ENCODE results near the gene CDC25B.

DNA sequence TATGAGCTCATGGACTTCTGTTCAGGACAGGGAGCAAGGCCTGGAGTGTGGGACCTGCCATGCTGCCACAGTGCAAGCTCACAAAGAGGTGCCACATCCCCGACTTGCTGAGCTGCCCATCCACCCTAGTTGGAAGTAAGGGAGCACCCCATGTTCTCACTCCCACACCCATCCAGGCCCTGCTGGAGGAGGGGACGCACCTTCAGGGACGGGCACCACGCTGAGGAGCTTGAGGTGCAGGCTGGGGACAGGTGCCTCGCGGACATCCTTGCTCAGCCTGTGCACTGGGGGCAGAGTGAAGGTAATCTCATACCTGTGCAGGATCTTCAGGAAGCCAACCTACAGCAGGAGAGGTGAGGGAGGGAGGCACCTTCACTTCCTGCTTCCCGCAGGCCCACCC, 40.8 kb upstream of the CDC25B start:
- TF ChIP-seq TAF1 (IDR thresholded peaks at IDR 0.05; ENCODE audit: borderline replicate concordance, low read depth, low read length), result no peak
- TF ChIP-seq, protein P1, sequence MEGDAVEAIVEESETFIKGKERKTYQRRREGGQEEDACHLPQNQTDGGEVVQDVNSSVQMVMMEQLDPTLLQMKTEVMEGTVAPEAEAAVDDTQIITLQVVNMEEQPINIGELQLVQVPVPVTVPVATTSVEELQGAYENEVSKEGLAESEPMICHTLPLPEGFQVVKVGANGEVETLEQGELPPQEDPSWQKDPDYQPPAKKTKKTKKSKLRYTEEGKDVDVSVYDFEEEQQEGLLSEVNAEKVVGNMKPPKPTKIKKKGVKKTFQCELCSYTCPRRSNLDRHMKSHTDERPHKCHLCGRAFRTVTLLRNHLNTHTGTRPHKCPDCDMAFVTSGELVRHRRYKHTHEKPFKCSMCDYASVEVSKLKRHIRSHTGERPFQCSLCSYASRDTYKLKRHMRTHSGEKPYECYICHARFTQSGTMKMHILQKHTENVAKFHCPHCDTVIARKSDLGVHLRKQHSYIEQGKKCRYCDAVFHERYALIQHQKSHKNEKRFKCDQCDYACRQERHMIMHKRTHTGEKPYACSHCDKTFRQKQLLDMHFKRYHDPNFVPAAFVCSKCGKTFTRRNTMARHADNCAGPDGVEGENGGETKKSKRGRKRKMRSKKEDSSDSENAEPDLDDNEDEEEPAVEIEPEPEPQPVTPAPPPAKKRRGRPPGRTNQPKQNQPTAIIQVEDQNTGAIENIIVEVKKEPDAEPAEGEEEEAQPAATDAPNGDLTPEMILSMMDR (IDR thresholded peaks at IDR 0.05 in 2 of 3, conservative IDR thresholded peaks at IDR 0.05 in 1 of 3; ENCODE audit: control insufficient read depth in 2 of 3, extremely low read depth in 1 of 3, insufficient read depth in 1 of 3, low read depth in 3 of 3, low read length in 3 of 3), result no peak
- no peak for TF ChIP-seq JUNB (IDR thresholded peaks at IDR 0.05)
- TF ChIP-seq RFX5 (IDR thresholded peaks at IDR 0.05; ENCODE audit: low read depth, low read length), result no peak
- no peak for TF ChIP-seq POLR2A (IDR thresholded peaks at IDR 0.05; ENCODE audit: low read depth, low read length)

Measured in GM12878 (cell line).